ENCODE data around the gene EPS8. TPM values are rescaled to one million over a fixed set of nuclear protein-coding genes. Genes with fewer than 3 reads are reported as not detected.
A peak's percentile ranks its signal among the peaks of the same experiment; 100 is the strongest.

Gene EPS8
- polyA plus RNA-seq, 3 donors = 4.1 to 4.8 (median 4.3) TPM

DNA sequence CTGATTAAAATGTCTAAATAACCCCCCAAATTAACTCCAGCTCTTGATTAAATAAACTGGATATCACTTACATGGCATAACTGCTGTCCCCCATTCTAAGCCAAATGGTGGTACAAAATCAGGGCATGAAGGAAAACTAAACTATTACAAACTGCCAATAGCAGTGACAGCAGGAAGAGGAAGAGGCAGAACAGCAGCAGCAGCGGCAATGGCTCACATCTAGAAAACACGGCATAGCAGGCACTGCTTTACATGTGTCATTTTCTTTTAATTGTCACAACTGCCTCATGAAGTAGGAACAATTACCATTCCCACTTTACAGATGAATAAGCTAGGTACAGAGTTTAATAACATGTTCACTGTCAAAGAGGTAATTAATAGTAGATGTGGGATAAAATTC is 92.0 kb downstream of the EPS8 start:
- Histone ChIP-seq H3K4me3 (replicated peaks in 1 of 3; ENCODE audit: low read depth in 2 of 3, low read length in 3 of 3) (peak overlapping the region in 1 of 3 experiments; percentile 46), H3K79me2 (ENCODE audit: insufficient read depth, low read length) (no peaks in the 10 kb centered on the region), H3K36me3 (replicated peaks in 1 of 2; ENCODE audit: control insufficient read depth in 1 of 2, insufficient read depth in 2 of 2, low read length in 2 of 2) (no peaks in the 10 kb centered on the region), H2AFZ (ENCODE audit: insufficient read depth, low read depth, low read length, poor library complexity, severe bottlenecking) (peak overlapping the region; percentile 27), H3K4me2 (replicated peaks; ENCODE audit: extremely low read depth, low read length, poor library complexity, severe bottlenecking) (peak overlapping the region; percentile 60), H3K4me1 (ENCODE audit: control insufficient read depth in 1 of 2, insufficient read depth in 2 of 2, low read length in 2 of 2) (peaks cover 55 to 66% of the 10 kb centered on the region in 2 donors), H3K9ac (ENCODE audit: insufficient read depth, low read length, poor library complexity, severe bottlenecking) (no peak overlapping the region), H4K20me1 (ENCODE audit: insufficient read depth, low read length) (no peaks in the 10 kb centered on the region), H3K27ac (ENCODE audit: low read depth in 1 of 2, low read length in 2 of 2) (peak overlapping the region in 1 of 2 donors; percentile 50), H3K9me3 (replicated peaks in 1 of 2; ENCODE audit: control insufficient read depth in 1 of 2, insufficient read depth in 1 of 2, low read length in 2 of 2) (peaks cover 0 to 3% of the 10 kb centered on the region in 2 donors), H3K27me3 (ENCODE audit: control insufficient read depth in 2 of 2, insufficient read depth in 2 of 2, low read length in 2 of 2) (no peaks in the 10 kb centered on the region)
- Mint-ChIP-seq H3K4me1 (peaks cover 62% of the 10 kb centered on the region), H3K27me3 (ENCODE audit: low read depth in 3 of 3) (peaks cover 0 to 3% (median 0%) of the 10 kb centered on the region in 3 donors), H3K4me3 (peak overlapping the region in 1 of 2 donors; percentile 68), H3K27ac (peak overlapping the region in 5 of 7 donors; percentile 6 to 77 (median 49)), H3K36me3 (no peaks in the 10 kb centered on the region), H3K9me3 (peaks cover 0 to 8% (median 0%) of the 10 kb centered on the region in 7 donors)
- peak; percentile 20 to 43 (median 33) for DNase-seq
- intact Hi-C loops (cut with micrococcal nuclease) = loop anchor here in 1 of 2 donors (10.0 kb wide), 2 partner anchors 88 to 162 kb away; partner anchors contain the start of gene EPS8
- WGBS (ENCODE audit: insufficient coverage) = no CpG with 5 or more reads among the region's 2 CpGs
- TF ChIP-seq, protein P1, sequence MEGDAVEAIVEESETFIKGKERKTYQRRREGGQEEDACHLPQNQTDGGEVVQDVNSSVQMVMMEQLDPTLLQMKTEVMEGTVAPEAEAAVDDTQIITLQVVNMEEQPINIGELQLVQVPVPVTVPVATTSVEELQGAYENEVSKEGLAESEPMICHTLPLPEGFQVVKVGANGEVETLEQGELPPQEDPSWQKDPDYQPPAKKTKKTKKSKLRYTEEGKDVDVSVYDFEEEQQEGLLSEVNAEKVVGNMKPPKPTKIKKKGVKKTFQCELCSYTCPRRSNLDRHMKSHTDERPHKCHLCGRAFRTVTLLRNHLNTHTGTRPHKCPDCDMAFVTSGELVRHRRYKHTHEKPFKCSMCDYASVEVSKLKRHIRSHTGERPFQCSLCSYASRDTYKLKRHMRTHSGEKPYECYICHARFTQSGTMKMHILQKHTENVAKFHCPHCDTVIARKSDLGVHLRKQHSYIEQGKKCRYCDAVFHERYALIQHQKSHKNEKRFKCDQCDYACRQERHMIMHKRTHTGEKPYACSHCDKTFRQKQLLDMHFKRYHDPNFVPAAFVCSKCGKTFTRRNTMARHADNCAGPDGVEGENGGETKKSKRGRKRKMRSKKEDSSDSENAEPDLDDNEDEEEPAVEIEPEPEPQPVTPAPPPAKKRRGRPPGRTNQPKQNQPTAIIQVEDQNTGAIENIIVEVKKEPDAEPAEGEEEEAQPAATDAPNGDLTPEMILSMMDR (IDR thresholded peaks at IDR 0.05) = no peak

DNA sequence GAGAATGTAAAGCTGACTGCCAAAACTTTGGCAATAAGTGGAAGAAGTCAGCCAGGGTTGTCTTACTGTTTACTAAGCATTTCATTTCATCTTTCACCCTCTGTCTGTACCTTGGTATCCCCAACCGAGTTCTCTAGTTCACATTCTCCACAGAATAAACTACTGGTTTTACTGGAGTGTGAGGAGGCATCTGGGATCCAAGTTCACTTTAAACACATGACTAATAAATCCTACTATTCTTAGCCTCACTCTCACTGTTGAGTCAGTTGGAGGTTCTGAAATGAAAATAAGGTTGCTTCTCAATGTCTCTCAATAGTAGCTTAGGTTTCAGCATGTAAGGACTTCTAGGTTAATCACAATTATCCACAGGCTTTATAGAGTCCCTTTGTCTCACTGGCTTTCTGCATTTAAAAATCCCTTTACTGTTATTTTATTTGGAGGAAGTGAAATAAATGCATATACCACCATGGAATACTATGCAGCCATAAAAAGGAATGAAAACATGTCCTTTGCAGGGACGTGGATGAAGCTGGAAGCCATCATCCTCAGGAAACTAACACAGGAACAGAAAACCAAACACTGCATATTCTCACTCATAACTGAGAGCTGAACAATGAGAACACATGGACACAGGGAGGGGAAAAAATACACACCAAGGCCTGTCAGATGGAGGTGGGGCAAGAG is 95.8 kb downstream of the EPS8 start:
- no peaks in the 10 kb centered on the region for H3K79me2 ChIP-seq (ENCODE audit: insufficient read depth, low read length)
- intact Hi-C loops (cut with micrococcal nuclease) = loop anchor here in 1 of 2 donors (10.0 kb wide), 2 partner anchors 91 to 159 kb away; partner anchors contain the start of gene EPS8
- peak overlapping the region; percentile 17 for H3K4me2 ChIP-seq (replicated peaks; ENCODE audit: extremely low read depth, low read length, poor library complexity, severe bottlenecking)
- H3K27me3 Mint-ChIP-seq (ENCODE audit: low read depth in 3 of 3) = peaks cover 0 to 2% (median 0%) of the 10 kb centered on the region in 3 donors
- H3K9me3 Mint-ChIP-seq = peaks cover 0 to 4% (median 0%) of the 10 kb centered on the region in 7 donors
- H3K36me3 Mint-ChIP-seq = no peaks in the 10 kb centered on the region
- no peak for DNase-seq
- H3K9ac ChIP-seq (ENCODE audit: insufficient read depth, low read length, poor library complexity, severe bottlenecking) = no peak overlapping the region
- H3K4me3 Mint-ChIP-seq = no peak overlapping the region
- H3K4me1 Mint-ChIP-seq = peaks cover 58% of the 10 kb centered on the region
- H3K27ac Mint-ChIP-seq = peak overlapping the region in 4 of 7 donors; percentile 55 to 85 (median 64)
- H3K27me3 ChIP-seq (ENCODE audit: control insufficient read depth in 2 of 2, insufficient read depth in 2 of 2, low read length in 2 of 2) = no peaks in the 10 kb centered on the region
- H3K36me3 ChIP-seq (replicated peaks in 1 of 2; ENCODE audit: control insufficient read depth in 1 of 2, insufficient read depth in 2 of 2, low read length in 2 of 2) = no peaks in the 10 kb centered on the region
- H3K4me1 ChIP-seq (ENCODE audit: control insufficient read depth in 1 of 2, insufficient read depth in 2 of 2, low read length in 2 of 2) = peaks cover 49 to 67% of the 10 kb centered on the region in 2 donors
- WGBS (ENCODE audit: insufficient coverage) = no CpG with 5 or more reads among the region's 2 CpGs
- no peak overlapping the region for H3K4me3 ChIP-seq (replicated peaks in 1 of 3; ENCODE audit: low read depth in 2 of 3, low read length in 3 of 3)
- H3K9me3 ChIP-seq (replicated peaks in 1 of 2; ENCODE audit: control insufficient read depth in 1 of 2, insufficient read depth in 1 of 2, low read length in 2 of 2) = peaks cover 0 to 3% of the 10 kb centered on the region in 2 donors
- H2AFZ ChIP-seq (ENCODE audit: insufficient read depth, low read depth, low read length, poor library complexity, severe bottlenecking) = no peak overlapping the region
- no peaks in the 10 kb centered on the region for H4K20me1 ChIP-seq (ENCODE audit: insufficient read depth, low read length)
- no peak overlapping the region for H3K27ac ChIP-seq (ENCODE audit: low read depth in 1 of 2, low read length in 2 of 2)
- TF ChIP-seq, protein P1 (IDR thresholded peaks at IDR 0.05) = no peak
